GM10266 (cell line): Measurements from ENCODE around the gene NDRG2.
"Not testable (repeated sequence)": the region's sequence is repeated elsewhere in the genome, so short reads cannot be mapped to it uniquely, and the experiment has no call there.

Experiments used
- DNase-seq: peaks from one replicate; pipeline ENCODE4 v3.0.0; 2012; ENCODE audit errors: extremely low spot score
- CTCF ChIP-seq: IDR thresholded peaks from 2 replicates; pipeline ENCODE4 v1.5.1; 2012; ENCODE audit warnings: mild to moderate bottlenecking, low read depth; ENCODE audit not compliant: control insufficient read depth, insufficient read depth; ENCODE audit errors: missing control alignments

NDRG2 gene

GRCh38 chr14:21016413-21017190 lies 8.3 kb downstream of the NDRG2 start:
- no peak for DNase-seq

GRCh38 chr14:21015312-21015711 lies 9.5 kb downstream of the NDRG2 start:
- no peak for TF ChIP-seq CTCF
- DNase-seq: no peak

More at GRCh38 chr14:21016413-21017190, 8.3 kb downstream of the NDRG2 start:
- TF ChIP-seq CTCF: no peak

- peak; percentile 68 for DNase-seq
- TF ChIP-seq CTCF: peak; percentile 78
These were observed 10.1 kb downstream of the NDRG2 start for GRCh38 chr14:21014761-21015190.

- TF ChIP-seq CTCF: no peak
- no peak for DNase-seq
These were observed 13.7 kb downstream of the NDRG2 start for GRCh38 chr14:21011136-21011535.

GRCh38 chr14:21009721-21010120 lies 15.1 kb downstream of the NDRG2 start:
- DNase-seq: not testable (repeated sequence)

- no peak for DNase-seq
- TF ChIP-seq CTCF: no peak
These were observed 21.0 kb downstream of the NDRG2 start for GRCh38 chr14:21003788-21004346.

GRCh38 chr14:21001218-21001617 lies 23.6 kb downstream of the NDRG2 start:
- TF ChIP-seq CTCF: no peak
- no peak for DNase-seq
